ENCODE data around the gene PARD3.

The PARD3 gene

DNA sequence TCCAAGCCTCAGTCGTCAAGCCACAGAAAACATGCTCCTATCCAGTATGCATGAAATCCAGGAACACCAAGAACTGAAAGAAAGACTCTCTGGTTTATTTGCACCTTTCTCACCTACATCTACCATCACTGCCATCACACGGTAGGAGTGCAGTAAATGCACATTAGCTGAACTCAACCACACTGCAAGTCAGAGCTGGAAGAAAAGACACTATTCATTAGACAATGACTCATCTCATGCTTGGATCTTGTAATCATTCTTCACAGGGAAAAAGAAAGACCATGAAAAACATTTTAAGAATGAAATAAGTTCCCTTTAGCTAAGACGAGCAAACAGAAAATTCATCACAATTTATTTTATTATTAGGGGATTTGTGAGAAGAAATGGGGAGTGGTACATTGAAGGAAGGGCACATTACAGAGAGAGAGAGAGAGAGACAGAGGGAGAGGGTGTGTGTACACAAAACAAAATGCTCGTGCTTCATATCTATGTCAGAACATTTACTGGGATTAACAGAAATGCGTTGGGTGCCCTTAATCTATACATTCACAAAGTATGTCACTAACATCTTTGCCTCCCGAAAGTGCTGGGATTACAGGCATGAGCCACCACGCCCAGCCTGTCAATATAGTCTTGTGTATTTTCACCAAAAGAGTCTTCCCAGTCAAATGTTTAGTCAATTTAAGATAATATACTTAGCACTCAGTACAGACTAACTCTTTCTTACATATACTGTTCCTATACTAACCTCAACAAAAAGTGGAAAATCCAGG, 324.9 kb downstream of the PARD3 start:
- no peak overlapping the region for H3K27ac ChIP-seq
- 0 out of 2 replicates have a peak, but pooled peaks have one; percentile 15 for TF ChIP-seq CTCF (conservative IDR thresholded peaks at IDR 0.05; ENCODE audit: low read depth)
- ChIA-PET POLR2A (ENCODE audit: low non-redundant PET) (interaction anchor here (0.5 kb wide), 1 partner anchor 11 kb away, joined by 3 read pairs; no protein-coding TSS in a partner anchor), CTCF (no interaction called here)
- peak; percentile 67 for DNase-seq (ENCODE audit: low spot score)

DNA sequence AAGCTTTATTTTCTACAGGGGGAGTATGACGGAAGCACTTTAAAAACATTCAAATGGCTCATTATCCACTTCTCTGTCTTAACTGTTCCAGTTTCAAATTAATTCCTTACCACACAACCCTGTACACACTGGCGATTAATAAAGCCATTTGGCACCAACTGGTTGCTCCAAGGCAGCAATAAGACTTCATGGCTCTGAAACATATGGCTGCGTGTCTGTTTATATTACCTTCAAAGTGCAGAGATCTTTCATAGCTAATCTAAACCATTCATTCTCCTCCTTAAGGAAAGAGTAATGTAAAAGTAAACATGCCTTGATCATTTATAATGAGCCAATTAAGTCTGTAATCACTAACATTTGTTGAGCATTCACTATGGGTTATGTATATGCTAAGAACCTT, 325.7 kb downstream of the PARD3 start:
- H3K27ac ChIP-seq: no peak overlapping the region
- CTCF ChIA-PET: no interaction called here
- POLR2A ChIA-PET (ENCODE audit: low non-redundant PET): no interaction called here
- TF ChIP-seq CTCF (conservative IDR thresholded peaks at IDR 0.05; ENCODE audit: low read depth): no peak
- no peak for DNase-seq (ENCODE audit: low spot score)

DNA sequence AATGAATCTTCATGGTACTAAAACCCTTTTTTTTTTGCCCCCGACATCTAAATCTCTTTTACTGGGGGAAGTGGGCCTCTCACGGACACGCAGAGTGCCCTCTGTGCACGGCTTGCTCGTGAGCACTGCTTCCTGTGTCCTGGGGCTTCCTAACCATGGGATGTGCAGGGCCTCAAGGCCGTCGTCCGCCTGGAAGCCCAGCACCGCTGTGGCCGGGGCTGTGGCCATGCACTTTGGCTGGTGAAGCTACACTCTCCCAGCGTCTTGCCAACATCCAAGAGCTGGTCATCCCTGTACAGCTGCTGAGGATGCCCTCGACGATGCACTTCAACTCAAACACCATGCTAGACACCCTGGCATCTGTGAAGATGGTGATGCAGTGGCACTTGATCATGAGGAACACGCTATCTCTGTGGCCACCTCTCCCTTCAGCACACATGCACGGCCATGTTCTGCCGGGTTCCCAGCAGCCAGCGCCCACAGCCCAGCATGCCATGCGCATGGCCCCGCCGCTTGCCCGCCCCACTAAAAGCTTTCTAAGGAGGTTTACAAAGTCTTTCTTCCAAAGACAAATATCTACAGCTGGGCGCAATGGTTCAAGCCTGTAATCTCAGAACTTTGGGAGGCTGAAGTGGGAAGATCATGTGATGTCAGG, 326.5 kb downstream of the PARD3 start:
- H3K27ac ChIP-seq: no peak overlapping the region
- no peak for DNase-seq (ENCODE audit: low spot score)
- ChIA-PET CTCF (interaction anchor here (0.7 kb wide), 1 partner anchor 146 kb away, joined by 3 read pairs; no protein-coding TSS in a partner anchor), POLR2A (ENCODE audit: low non-redundant PET) (no interaction called here)
- no peak for TF ChIP-seq CTCF (conservative IDR thresholded peaks at IDR 0.05; ENCODE audit: low read depth)

DNA sequence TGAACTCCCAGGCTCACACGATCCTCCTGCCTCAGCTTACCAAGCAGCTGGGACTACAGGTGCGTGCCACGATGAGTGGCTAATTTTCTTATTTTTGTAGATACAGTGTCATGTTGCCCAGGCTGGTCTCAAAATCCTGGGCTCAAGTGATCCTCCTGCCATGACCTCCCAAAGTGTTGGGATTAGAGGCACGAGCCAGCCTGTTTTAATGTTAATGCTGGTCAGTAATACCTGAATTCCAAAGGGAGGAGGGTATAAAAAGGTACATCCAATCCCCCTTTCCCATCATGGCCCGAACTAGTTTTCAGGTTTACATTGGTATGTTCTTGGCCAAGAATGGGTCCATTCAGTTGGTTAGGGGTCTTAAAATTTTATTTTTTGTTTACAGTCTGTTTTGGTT, 329.1 kb downstream of the PARD3 start:
- no peak for TF ChIP-seq CTCF (conservative IDR thresholded peaks at IDR 0.05; ENCODE audit: low read depth)
- no peak for DNase-seq (ENCODE audit: low spot score)
- POLR2A ChIA-PET (ENCODE audit: low non-redundant PET): no interaction called here
- H3K27ac ChIP-seq: no peak overlapping the region
- CTCF ChIA-PET: no interaction called here

DNA sequence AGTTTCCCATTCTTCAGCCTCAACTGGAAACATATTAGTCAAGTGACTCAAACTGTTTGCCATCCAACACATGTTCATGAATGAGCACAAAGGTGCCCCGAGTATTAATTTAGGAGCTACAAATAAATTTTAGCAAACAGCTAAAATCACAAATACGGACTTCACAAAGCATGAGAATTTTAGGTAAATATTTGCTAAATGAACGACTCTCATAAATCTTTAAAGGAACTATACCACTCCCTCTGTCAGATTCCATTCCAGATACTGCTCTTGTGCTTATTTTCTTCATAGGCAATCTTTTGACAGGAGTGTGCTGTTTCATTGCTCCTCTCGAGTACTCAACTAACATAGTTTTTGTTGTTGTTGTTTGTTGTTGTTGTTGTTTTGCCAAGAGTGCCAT, 330.9 kb downstream of the PARD3 start:
- no peak for DNase-seq (ENCODE audit: low spot score)
- TF ChIP-seq CTCF (conservative IDR thresholded peaks at IDR 0.05; ENCODE audit: low read depth): no peak
- CTCF ChIA-PET: interaction anchor here (1.0 kb wide), 1 partner anchor 20 kb away, joined by 3 read pairs; no protein-coding TSS in a partner anchor
- no peak overlapping the region for H3K27ac ChIP-seq
- POLR2A ChIA-PET (ENCODE audit: low non-redundant PET): no interaction called here

- no peak for DNase-seq (ENCODE audit: low spot score)
- no peak overlapping the region for H3K27ac ChIP-seq
- POLR2A ChIA-PET (ENCODE audit: low non-redundant PET): no interaction called here
- TF ChIP-seq CTCF (conservative IDR thresholded peaks at IDR 0.05; ENCODE audit: low read depth): no peak
- CTCF ChIA-PET: interaction anchor here (0.6 kb wide), 1 partner anchor 17 kb away, joined by 3 read pairs; no protein-coding TSS in a partner anchor
Measured at GRCh38 chr10:34480345-34480744, 334.8 kb downstream of the PARD3 start.

Data from RWPE1 (cell line).